Measurements from ENCODE around the gene ZNF638.
A peak's percentile ranks its signal among the peaks of the same experiment; 100 is the strongest.
"Not testable (repeated sequence)": the region's sequence is repeated elsewhere in the genome, so short reads cannot be mapped to it uniquely, and the experiment has no call there.

ZNF638 gene, protein sequence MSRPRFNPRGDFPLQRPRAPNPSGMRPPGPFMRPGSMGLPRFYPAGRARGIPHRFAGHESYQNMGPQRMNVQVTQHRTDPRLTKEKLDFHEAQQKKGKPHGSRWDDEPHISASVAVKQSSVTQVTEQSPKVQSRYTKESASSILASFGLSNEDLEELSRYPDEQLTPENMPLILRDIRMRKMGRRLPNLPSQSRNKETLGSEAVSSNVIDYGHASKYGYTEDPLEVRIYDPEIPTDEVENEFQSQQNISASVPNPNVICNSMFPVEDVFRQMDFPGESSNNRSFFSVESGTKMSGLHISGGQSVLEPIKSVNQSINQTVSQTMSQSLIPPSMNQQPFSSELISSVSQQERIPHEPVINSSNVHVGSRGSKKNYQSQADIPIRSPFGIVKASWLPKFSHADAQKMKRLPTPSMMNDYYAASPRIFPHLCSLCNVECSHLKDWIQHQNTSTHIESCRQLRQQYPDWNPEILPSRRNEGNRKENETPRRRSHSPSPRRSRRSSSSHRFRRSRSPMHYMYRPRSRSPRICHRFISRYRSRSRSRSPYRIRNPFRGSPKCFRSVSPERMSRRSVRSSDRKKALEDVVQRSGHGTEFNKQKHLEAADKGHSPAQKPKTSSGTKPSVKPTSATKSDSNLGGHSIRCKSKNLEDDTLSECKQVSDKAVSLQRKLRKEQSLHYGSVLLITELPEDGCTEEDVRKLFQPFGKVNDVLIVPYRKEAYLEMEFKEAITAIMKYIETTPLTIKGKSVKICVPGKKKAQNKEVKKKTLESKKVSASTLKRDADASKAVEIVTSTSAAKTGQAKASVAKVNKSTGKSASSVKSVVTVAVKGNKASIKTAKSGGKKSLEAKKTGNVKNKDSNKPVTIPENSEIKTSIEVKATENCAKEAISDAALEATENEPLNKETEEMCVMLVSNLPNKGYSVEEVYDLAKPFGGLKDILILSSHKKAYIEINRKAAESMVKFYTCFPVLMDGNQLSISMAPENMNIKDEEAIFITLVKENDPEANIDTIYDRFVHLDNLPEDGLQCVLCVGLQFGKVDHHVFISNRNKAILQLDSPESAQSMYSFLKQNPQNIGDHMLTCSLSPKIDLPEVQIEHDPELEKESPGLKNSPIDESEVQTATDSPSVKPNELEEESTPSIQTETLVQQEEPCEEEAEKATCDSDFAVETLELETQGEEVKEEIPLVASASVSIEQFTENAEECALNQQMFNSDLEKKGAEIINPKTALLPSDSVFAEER (N-terminal part only)

DNA sequence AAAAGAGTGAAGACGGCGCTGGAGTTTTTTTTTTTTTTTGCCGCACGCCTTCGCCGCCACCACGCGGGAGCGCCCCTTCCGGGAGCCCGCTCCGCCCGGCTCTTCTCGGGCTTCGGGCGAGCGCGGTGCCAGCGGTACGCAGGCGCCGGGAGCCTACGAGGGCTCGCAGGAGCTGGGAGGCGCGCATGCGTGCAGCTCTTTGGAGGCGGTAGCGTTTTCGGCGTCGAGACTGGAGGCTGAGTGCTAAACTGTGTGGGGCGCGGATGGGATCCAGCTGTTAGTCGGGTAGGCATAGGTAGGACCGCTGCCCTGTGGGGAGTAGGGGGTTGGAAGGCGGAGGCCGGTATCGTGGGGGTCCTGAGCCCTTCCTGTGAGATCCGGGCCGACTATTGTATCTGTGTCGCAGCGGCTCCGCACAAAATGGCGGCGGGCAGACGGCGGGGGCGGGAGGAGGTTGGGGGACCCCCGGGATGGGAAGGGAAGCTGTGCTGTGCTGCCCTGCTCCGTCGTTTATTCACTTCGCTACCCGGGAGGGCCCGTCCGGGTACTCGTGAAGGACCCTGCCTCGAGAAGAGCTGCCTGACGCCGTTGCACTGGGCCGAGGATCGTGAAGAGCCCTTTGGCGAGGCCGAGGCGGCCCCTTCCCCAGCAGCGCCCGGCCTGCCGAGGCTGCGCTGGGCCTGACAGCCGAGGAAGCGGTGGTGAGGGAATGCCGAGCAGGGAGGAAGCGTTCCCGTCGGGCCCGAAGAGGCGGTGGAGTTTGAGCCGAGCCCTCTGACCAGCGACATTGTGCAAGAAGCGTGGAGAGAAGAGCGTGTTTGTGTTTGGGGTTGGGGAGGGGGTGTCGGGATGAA lies at the start of gene ZNF638:
Gene ZNF638, plus strand, starts transcription at position 202 of the 854 bp plus-strand sequence. CDS start 17,173 bp downstream, outside the sequence.
- peak; percentile 92 for DNase-seq (ENCODE audit: low spot score)

DNA sequence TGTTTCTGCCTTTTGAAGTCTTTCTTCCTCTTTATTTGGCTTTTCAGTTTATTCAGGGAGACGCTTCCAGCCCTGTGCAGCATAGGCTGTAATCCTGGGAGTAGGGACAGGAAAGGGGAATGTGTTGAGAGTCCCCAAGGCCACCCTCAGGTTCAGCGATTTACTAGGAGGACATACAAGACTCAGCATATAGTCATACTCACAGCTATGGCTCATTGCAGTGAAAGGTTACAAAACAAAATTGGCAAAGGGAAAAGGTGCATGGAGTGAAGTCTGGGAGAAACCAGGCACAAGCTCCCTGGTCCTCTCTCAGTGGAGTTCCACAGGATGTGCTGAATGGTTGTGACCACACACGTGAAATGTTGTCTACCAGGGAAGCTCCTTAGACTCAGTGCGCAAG lies 49.6 kb upstream of the ZNF638 start:
- DNase-seq (ENCODE audit: low spot score) = no peak

DNA sequence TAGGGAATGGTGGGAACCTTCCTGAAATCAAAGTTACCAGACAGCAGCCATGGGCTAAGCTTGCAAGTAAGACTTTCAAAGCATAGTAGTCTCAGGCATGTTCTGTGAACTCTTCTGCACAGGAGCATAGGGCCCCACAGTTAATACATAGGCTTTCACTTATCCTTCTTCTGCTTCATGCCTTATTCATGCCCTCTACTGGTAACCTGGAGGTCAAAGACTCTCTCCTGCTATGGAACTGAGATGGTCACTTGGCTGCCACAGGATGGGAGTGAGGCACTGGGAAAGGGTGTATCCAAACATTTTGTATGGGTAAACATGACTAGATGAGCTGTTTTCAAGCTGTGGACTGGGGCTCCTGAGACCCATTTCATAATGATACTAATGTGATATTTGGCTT lies 49.1 kb upstream of the ZNF638 start:
- peak; percentile 39 for DNase-seq (ENCODE audit: low spot score)

DNA sequence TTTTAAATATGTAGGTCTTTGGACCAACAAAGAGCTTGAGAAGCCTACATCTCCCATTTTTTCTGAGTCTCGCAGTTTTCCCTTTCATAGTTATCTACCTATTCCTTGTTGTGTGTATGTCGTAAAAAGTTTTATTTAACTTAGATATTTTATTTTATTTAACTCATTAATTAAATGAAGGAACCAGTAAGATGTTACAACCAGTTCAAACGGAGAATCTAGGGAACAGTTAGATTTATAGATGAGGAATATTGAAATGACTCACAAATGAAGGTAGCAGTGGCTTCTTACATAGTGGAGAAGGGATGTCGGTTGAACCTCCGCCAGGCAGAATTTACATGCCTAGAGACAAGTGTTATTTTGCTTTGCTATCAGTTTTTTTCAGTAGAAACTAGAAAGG lies 48.5 kb upstream of the ZNF638 start:
- no peak for DNase-seq (ENCODE audit: low spot score)

DNA sequence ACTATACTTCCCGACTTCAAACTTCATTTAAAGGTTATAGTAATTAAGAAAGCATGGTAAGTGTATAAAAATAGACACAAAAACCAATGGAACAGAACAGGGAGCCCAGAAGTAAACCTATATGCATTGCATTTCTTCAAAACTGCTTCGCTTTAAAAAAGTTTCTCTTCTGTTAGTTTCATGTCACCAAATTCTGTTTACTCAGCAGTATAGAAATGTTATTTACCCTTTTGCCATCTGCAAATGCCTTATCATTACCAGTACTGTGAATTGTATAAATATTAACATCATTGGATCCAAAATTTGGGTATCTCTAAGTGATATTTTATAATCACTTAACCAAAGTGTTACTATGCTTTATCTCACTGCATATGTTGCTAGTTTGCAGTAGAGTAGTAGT lies 45.9 kb upstream of the ZNF638 start:
- DNase-seq (ENCODE audit: low spot score) = no peak

DNA sequence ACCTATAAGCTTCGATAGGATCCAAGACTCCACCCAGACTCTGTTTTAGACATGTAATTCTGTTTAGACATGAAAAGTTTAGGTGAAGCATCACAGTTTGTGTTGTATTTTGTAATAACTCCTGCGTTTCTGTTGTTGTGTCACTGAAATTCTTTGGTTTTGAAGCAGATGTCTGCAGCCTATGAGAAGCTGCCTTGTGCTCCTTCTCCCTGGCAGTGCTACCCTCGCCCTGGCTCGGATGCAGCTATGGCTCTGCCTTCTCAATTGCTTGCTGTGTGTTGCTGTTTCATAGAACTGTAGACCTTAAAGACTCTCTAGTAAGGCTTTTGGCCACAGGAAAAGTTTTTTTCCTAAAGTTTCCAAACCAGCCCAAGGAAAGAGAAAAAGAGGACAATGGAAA lies 40.2 kb upstream of the ZNF638 start:
- no peak for DNase-seq (ENCODE audit: low spot score)

DNA sequence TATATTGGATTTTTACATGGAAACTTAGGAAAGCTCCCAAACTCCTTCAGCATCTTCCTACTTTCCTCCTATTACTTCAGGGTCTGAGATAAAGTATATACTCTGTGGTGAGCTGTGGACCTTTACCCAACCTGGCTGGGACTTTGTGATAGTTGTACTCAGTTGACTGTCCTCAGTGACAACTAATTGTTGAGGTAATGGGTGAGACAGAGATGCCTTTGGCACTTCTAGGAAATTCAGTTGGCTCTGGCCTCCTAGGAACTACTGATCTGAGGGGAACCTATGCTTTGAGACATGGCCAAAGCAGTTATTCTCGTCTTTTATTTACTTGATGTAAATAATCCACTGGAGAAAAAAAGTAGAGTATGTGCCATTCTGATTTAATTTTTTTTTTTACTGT lies 39.4 kb upstream of the ZNF638 start:
- no peak for DNase-seq (ENCODE audit: low spot score)

DNA sequence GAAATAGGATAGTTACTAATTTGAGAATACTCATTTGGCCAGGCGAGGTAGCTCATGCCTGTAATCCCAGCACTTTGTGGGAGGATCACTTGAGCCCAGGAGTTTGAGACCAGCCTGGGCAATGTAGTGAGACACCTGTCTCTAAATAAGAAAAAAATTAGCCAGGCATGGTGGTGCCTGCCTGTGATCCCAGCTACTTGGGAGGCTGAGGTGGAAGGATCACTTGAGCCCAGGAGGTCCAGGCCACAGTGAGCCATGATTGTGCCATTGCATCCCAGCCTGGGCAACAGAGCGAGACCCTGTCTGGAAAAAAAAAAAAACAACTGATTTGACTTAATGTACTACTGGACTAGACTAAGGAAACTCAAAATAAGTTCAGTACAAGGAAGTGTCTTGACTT lies 32.7 kb upstream of the ZNF638 start:
- DNase-seq (ENCODE audit: low spot score) = no peak

DNA sequence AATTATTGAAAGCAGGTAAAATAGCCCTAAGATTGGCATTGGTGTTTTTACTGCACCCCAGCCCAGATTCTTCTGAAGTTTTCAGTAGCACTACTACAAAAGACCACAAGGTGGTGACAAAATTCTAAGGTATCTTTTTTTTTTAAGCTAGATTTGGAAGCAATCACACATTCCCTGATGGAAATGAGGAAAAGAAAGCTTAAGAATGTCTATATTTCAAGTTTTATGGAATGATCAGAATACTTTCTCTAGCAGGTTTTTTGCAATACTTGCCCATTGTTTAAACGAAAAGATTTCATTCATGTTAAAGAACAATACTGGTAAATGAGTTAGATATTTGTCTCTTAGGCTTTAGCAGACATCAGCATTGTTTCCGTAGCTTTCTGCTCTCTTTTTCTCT lies 32.1 kb upstream of the ZNF638 start:
- DNase-seq (ENCODE audit: low spot score) = peak; percentile 40

DNA sequence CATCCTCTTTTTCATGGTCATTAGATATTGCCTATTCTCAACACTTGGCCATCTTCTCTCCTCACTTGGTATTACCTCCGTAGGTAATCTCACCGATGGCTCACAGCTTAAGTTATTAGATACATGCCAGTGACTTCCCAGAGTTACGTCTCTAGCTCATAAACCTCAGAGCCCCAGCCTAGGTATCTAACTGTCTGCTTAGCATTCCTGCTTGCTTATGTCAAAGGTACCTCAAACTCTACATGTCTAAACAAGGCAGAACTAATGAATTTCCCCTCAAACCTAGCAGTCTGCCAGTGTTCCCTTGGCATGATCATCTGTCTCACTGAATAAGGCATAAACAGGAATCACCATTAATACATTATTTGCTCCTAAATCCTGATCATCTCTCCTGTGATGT lies 27.7 kb upstream of the ZNF638 start:
- no peak for DNase-seq (ENCODE audit: low spot score)

DNA sequence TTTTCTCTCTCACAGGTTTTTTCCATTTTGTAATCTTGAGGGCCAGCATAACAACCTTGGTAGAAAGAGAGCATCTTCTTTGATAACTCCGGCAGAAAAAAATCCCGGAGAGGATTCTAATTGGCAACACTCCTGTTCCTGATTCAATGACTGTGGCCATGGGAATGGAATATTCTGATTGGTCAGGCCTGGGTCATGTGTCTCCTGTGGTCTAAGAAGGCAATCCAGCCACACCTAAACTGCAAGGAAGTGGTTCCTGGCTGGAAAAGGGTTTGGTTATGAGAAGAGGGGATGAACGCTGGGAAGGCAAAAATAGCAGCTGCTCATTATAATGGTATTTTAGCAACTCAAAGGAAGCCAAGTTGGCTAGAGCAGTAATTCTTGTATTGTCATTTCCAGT lies 24.8 kb upstream of the ZNF638 start:
- no peak for DNase-seq (ENCODE audit: low spot score)

DNA sequence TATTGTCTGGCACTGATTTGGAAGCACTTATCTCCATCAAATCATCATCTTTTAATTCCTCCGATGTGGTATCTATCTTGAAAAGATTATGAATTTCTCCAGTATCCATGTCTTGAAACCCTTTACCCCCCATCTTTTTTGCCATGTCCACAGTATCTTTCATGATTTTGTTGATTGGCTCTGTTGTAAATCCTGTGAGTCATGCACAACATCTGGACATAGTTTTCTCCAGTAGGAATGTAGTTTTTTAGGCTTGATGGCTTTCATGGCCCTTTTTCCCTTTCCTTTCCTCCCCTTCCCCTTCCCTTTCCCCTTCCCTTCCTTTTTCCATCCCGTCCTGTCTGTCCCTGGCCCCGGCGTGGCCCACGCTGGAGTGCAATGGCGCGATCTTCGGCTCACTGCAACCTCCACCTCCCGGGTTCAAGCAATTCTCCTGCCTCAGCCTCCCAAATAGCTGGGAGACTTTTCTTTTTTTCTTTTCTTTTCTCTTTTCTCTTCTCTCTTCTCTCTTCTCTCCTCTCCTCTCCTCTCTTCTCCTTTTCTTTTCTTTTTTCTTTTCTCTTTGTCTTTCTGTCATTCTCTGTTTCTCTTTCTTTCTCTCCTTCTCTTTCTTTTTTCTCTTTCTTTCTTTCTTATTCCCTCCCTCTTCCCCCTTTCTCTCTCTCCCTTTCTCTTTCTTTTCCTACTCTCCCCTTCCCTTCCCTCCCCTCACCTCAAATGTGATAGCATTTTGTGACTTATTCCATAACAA lies 18.4 kb upstream of the ZNF638 start:
- no peak for DNase-seq (ENCODE audit: low spot score)

DNA sequence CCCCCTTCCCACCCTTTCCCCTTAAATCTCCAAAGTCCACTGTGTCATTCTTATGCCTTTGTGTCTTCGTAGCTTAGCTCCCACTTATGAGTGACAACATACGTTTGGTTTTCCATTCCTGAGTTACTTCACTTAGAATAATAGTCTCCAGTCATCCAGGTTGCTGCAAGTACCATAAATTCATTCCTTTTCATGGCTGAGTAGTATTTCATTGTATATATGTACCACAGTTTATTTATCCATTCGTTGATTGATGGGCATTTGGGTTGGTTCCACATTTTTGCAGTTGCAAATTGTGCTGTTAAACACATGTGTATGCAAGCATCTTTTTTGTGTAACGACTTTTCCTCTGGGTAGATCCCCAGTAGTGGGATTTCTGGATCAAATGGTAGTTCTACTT lies 14.5 kb upstream of the ZNF638 start:
- no peak for DNase-seq (ENCODE audit: low spot score)

DNA sequence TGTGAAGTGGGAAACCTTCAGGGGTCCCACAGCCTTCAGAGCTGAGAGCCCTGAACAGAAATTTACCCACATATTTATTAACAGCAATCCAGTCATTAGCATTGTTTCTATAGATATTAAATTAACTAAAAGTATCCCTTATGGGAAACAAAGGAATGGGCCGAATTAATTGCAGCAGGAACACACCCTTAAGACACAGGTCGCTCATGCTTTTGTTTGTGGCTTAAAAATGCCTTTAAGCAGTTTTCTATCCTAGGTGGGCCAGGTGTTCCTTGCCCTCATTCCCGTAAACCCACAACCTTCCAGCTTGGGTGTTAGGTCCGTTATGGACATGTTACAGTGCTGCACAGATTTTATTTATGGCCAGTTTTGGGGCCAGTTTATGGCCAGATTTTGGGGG lies 13.7 kb upstream of the ZNF638 start:
- not testable (repeated sequence) for DNase-seq (ENCODE audit: low spot score)

DNA sequence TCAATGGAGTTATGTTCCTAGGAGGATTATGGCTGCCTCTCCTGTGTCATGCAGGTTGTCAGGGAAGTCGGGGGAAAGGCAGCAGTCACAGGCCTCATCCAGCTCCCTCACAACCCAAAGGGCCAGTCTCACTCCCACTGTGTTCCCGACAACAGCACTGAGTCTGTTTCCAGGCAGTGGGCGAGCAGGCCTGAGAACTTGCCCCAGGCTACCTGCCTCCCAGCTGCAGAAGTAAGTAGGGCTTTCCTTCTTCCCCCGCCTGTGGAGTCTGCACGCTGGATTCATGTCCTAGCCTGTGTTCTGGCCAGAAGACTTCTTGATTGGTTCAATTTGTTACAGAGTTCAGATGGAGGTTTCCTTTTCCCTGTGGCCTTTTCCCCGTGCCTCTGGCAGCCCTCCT lies 8.2 kb upstream of the ZNF638 start:
- no peak for DNase-seq (ENCODE audit: low spot score)

DNA sequence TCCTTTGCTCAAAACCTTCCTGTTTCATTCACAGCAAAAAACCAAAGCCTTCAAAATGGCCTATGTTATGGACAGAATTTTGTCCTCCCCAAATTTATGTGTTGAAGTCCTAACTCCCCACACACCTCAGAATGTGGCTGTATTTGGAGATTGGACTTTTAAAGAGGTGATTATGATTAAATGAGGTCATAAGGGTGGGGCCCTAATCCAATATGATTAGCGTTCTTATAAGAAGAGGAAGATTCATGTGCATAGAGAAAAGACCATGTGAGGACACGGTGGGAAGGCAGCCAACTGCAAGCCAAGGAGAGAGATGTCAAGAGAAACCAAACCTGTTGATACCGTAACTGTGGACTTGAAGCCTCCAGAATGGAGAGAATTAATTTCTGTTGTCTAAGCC lies 4.6 kb upstream of the ZNF638 start:
- DNase-seq (ENCODE audit: low spot score) = no peak

DNA sequence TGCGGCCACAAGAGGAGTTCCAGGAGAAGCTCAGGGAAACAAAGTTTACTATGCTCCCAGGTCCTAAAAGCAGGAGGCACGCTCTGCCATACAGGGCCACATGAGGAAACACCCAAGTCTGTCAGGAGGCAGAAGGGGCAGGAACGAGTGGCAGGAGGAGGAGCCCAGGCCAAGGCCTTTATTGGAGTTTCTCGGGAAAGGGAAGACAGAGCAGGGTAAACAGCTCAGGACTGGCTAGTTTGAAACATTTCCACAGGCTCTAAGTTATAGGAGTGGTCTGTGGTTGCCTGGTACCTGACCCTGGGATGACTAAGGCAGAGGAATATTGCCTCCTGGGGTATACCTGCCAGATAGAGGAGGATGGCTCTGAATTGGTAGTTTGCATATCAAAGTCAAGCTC lies 3.7 kb upstream of the ZNF638 start:
- no peak for DNase-seq (ENCODE audit: low spot score)

DNA sequence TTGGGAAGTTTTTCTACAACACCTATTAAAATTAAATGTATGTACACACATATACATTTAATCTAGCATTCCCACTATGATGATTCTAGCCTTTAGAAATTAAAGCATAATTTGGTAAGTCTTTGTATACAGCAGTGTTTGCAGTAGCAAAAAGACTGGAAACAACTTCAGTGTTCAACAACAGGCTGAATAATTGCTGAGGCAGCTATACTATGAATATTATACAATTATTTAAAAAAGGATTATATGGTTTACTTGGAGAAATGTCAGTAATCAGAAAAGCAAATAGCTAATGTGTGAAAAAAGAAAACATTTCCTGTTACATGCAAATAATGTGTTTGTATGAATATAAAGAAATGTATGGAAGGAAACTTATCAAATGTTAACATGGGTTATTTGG lies 1.4 kb upstream of the ZNF638 start:
- no peak for DNase-seq (ENCODE audit: low spot score)

DNA sequence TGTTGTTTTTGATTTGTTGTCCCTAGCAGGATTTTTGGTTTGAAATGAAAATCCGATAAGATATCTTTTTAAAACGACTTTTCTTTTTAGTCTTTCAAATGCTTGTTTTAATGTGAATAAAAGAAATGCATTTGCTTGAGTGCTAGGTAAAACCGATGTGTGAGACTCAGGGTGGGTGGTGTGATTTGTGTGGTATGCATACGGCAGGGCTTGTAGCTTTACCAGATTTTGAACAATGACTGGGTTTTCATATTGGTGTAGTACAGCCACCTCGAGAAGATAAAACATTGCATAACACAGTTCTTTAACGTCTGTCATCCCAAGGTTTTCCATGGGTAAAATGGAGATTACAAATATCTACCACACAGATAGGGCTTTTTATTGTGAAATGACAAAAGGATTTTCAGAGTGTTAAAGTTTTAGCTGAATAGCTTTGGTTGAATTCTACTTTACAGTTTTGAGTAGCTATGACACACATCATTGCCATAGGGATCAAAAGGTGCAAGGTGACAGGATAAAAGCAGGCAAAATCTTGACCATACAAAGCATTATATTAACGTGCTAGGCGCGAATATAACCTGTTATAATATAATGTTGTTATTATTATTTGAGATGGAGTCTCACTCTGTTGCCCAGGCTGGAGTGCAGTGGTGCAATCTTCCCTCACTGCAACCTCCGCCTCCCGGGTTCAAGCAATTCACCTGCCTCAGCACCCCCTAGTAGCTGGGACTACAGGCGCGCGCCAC lies 824 bp upstream of the ZNF638 start:
- DNase-seq (ENCODE audit: low spot score) = peak; percentile 18

DNA sequence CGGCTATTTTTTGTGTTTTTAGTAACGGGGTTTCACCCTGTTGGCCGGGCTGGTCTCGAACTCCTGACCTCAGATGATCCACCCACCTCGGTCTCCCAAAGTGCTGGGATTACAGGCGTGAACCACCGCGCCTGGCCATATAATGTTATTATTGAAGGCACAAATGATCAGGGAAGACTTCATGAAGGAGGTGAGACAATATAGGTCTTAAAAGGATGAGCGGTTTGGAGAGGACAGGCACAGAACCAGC lies 326 bp upstream of the ZNF638 start:
- not testable (repeated sequence) for DNase-seq (ENCODE audit: low spot score)

DNA sequence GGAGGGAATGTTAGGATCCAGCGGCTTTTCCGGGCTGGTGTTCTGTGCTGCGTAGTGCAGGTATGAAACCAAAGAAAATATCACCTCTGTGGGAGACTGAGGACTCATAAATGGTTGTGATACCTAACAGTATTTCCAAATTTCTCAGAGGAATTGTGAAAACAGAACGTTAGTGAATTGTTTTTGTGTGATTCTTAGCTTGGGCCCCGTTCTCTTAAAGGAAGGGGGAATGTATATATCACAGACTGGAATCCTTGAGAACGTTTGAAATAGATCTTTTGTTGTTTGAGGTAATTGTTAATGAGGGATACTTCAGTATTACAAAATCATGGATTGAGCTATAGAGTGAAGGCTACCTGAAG lies 834 bp downstream of the ZNF638 start:
- no peak for DNase-seq (ENCODE audit: low spot score)

All from HuH-7 (cell line).